Activated T-cell treated with anti-CD3 and anti-CD28 coated beads for 48 hours (primary cell): ENCODE measurements around the gene SHC3.

ENCODE experiments used
- DNase-seq: peaks from one replicate; pipeline ENCODE4 v3.0.0-alpha.2; 2020; ENCODE audit warnings: low read depth

Gene SHC3

GRCh38 chr9:89022902-89023301 is 155.7 kb downstream of the SHC3 start:
- DNase-seq = no peak

DNA sequence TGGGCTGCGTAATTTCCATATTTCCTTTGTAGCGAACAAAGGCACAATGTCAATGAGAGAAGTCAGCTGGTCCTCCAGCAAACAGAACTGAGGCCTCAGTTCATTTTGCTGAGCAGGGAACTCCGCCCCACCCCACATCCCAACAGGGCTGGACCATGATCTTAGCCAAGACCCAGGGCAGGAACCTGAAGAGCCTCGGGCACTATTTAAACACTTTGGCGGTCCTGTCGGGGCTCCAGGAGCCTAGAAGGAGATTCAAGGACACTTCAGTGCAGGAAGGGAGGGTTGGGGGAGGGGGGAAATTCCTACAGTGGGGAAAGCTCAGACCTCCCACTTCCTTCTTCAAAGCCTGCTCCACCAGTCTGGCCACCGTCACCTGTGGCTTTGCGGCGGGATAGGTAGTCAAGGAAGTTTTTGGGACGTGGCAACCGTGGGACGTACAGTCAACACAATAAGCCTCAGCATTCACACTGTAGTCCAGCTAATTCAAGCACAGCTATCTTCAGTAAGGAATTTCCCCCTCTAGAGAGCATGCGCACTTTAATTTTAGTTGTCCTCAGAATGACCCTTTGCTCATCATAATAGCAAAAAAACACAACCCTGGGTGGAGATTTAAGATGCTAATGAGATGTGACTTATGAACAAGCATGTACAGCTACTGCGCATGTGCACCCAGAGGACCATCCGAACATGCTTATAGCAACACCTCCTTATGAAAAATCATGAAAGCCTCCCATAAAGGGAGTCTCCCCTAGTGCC is 156.4 kb downstream of the SHC3 start:
- DNase-seq = no peak

DNA sequence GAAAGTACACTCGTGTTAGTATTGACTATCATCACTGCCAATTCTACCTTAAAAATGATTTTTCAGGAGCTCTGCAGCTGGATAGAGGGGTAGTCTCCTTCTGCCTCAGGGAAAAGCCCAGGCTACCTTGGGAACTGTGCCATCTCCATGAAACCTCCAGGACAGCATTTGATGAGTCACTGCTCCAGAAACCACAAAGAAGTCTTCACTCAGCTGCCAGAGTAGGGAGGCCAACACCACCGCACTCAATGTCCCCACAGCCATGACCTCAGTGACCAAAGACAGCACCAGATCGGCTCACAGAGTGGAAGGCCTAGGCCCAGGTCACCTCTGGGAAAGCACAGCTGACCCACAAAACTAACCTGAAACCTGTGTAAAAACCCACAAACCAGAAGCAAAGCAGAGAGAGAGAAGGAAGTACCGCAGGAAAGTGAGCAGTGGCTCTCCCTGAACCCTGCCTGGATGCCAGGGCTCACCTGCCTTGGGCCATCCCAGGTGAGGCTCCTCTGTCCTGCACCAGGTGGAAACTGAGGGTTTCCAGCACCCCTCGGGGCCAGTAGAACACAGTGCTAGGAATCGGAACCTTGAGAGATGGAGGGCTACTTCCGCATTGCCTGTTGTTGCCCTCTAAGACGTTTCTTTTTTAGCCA is 157.3 kb downstream of the SHC3 start:
- DNase-seq = no peak

- no peak for DNase-seq
Observed at GRCh38 chr9:89020754-89021153, 157.9 kb downstream of the SHC3 start.

GRCh38 chr9:89015336-89015735 is 163.3 kb downstream of the SHC3 start:
- no peak for DNase-seq

DNA sequence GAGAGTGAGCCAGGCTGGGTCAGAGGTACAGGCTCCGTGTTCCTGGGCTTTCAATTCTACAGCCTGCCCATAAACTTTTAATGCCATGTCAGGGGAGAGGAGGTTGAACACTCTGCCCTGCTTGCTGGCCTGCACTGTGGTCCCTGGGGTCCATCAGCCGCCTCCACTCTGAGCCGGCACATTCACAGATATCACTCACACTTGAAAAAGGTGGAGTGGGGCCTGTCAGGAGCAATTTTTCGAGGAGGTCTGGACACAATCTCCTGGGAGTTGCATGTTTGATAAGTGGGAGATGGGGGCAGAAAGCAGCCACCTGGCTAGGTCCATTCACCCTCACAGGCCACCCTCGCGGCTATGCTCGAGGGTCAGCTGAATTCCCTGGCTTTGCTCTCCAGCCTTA is 164.5 kb downstream of the SHC3 start:
- no peak for DNase-seq

GRCh38 chr9:89013660-89014059 is 165.0 kb downstream of the SHC3 start:
- DNase-seq = no peak

GRCh38 chr9:89012294-89013042 is 166.2 kb downstream of the SHC3 start:
- no peak for DNase-seq

DNA sequence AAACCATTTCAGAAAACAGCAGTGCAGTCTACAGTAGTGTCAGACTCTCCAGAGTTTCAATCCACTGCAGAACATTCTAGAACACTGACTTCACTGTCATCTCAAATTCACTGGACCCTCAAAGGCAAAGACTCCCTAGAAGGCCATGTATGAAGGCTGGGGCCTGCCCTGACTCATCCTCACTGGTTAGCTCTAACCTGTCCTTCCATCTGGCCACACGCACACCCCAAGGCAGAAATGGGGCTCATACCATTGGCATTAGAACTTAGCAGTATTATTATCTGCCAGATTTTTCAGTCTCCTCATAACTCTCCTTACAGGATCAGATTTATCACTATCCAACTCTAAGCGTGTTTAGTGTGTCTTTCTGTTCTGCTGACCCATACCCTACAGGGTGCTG is 166.9 kb downstream of the SHC3 start:
- no peak for DNase-seq

DNA sequence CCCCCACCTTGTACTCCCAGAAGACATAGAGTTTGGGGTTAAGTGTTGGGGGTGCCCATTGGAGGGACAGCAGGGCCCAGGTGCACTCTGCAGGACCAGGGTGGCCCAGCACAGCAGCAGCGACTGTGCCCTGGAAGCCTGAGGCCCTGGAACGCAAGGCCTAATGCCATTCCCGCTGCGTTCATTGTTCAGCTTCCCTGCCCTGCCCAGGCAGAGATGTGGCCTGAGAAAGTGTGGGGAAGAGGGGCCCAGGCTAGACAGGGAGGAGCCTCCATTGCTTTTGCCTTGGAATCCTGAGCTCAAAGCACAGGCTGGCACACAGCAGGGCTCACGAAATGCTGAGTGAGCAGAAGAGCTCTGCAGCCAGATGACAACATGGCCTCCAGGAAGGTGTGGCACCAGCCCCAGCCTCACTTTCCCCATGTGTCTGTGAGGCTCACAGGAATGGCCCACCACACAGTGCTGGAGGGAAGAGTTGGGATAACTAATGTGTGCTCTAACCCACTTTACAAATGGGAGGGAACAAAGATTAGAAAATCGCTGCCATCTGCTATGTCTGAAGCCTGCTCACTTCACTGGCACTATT is 168.0 kb downstream of the SHC3 start:
- no peak for DNase-seq

GRCh38 chr9:89010056-89010455 is 168.6 kb downstream of the SHC3 start:
- DNase-seq = no peak

DNA sequence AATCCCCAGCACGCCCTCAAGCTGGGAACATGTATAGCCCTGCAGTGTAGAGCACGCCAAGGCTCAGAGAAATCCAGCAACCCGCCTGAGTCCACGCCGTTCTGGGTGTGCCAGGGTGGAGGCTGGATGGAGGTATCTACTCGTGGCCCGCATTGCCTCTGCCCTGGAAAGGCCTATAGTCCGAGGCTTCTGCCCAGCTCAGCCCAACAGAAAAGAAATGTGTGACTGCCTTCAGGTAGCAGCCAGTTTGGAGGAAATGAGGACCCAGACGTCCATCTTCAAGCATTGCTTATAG is 169.1 kb downstream of the SHC3 start:
- DNase-seq = no peak

GRCh38 chr9:89008744-89009545 is 169.7 kb downstream of the SHC3 start:
- DNase-seq = no peak

GRCh38 chr9:89008055-89008743 is 170.4 kb downstream of the SHC3 start:
- no peak for DNase-seq

DNA sequence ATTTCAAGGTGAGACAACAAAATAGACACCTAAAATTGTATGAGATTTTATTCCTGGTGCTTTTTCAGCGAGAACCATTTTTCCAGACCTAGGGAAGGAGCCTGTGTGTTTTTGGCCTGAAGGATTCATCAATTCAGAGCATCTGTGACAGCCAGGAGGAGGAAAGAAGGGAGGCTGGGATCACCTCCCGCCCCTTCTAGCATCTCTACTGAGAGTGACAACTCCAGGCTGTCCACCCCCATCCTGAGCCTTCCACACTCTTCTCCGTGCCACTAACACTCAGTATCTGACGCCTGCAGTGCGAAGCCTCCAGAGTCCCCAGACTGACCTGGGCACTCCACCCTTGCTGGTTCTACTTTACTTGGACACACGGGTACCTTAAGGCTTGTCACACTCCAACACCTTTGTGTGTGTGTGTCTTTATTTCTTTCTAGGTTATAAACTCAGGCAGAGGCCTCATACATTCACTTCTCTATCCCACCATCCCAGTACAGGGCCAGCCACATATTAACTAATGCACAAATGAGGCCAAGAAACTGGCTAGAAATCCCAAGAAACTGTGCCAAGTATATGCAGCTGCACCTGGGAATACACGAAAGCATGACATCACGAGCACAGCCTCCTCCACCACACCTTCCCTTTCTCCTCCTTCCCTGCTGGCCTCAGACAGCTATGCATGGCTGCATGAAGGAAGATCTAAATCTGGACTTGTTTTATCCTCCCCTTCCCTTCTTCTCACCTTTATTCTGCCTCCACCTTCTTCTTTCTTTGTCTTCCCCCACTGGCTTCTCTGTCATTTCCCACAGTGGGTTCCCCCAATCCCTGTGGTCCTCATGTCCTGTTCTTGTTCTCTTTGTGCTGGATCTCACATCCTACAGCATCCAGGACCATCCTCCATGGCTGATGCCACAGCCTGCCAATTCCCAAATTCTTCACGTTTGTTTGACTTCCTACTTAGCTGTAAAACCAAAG is 171.3 kb downstream of the SHC3 start:
- no peak for DNase-seq

DNA sequence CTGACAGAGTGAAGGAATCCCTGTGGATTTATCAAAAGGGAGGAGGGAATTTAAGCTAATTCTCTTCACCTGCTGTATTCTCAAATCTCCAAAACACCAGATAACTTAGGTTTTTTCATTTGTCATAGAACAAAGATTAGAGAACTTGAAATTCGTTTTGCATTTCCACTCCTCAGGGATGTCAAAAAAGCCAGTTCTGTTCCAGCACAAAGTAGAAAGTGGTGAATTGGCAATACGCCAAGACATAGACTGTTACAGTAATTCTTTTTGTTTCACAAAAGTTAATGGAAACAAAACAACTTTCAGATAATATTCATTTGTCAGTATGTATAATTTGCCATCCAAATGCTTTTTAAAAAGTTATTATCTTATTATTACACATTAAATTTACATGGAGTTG is 172.4 kb downstream of the SHC3 start:
- no peak for DNase-seq

GRCh38 chr9:89005323-89005722 is 173.3 kb downstream of the SHC3 start:
- no peak for DNase-seq

DNA sequence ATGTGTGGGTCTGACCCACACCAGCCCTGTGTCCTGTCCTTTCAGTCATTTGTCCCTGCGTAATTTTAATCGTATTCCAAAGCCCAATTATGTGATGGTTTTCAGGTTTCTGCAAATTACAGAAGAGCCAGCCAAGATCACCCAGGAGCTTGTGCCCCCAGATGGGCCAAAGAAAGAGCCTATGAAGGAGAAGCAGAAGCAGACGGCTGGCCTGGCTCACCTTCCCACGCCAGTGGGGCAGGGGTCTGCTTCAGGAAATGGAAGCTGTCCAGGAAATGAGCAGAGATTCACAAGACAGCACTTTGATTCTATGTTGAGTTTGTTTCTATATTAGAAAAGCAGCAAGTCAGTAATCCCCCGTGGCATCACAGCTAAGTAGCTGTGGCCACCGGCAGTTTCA is 175.6 kb downstream of the SHC3 start:
- no peak for DNase-seq

- no peak for DNase-seq
Observed at GRCh38 chr9:89001917-89002540, 176.6 kb downstream of the SHC3 start.
